ENCODE data around the gene NUP88. TPM values are rescaled to one million over a fixed set of nuclear protein-coding genes. Genes with fewer than 3 reads are reported as not detected.

NUP88 gene
- total RNA-seq, 1 experiment from 2014 or later = 50.5 TPM

GRCh38 chr17:5425826-5426225 lies 6.4 kb upstream of the NUP88 start:
- DNase-seq (ENCODE audit: low read depth, low spot score) (no peak), ATAC-seq (no peak)
- in situ Hi-C loops (cut with HindIII; ENCODE audit: low pct_unique_long_range_greater_than_20kb, low sequenced_read_pairs) = no loop called here
- TF ChIP-seq REST (IDR thresholded peaks at IDR 0.05; ENCODE audit: insufficient read depth in 1 of 2, low read depth in 2 of 2, low read length in 1 of 2) (no peak), POLR2AphosphoS5 (IDR thresholded peaks at IDR 0.05; ENCODE audit: low read depth, low read length) (no peak), SIN3A (IDR thresholded peaks at IDR 0.05; ENCODE audit: borderline replicate concordance, insufficient read depth, low read depth, low read length) (no peak)
- no peaks in the 10 kb centered on the region for H3K9me3 ChIP-seq (ENCODE audit: control insufficient read depth, insufficient read depth, low read depth, low read length)
- no TSS peak for BruUV-seq (replicated peaks)
- peaks cover 21% of the 10 kb centered on the region for H3K36me3 ChIP-seq (ENCODE audit: control insufficient read depth, insufficient read depth, low read length)
- no peaks in the 10 kb centered on the region for H3K27me3 ChIP-seq (ENCODE audit: control insufficient read depth, insufficient read depth, low read length)
- CTCF ChIA-PET = interaction anchor here (0.6 kb wide), 1 partner anchor 228 kb away, joined by 5 read pairs; no protein-coding TSS in a partner anchor
- H3K4me1 ChIP-seq (ENCODE audit: control insufficient read depth, insufficient read depth, low read length) = peaks cover 3% of the 10 kb centered on the region; the same call in 1 of the 2 replicates
- POLR2A ChIA-PET = no interaction called here
- intact Hi-C loops (cut with micrococcal nuclease; ENCODE audit: unreplicated experiment) = no loop called here
- H3K4me3 ChIP-seq (ENCODE audit: low read depth in 2 of 2, low read length in 2 of 2) = no peak overlapping the region
- H3K27ac ChIP-seq (ENCODE audit: low read length) = no peak overlapping the region

- no peak for TF ChIP-seq SIN3A (IDR thresholded peaks at IDR 0.05; ENCODE audit: borderline replicate concordance, insufficient read depth, low read depth, low read length)
- no peak for TF ChIP-seq CTCF (IDR thresholded peaks at IDR 0.05)
- no peak for TF ChIP-seq TCF7L2 (IDR thresholded peaks at IDR 0.05; ENCODE audit: low read depth, low read length)
- no peak for TF ChIP-seq POLR2AphosphoS5 (IDR thresholded peaks at IDR 0.05; ENCODE audit: low read depth, low read length)
- no peak for TF ChIP-seq REST (IDR thresholded peaks at IDR 0.05; ENCODE audit: insufficient read depth in 1 of 2, low read depth in 2 of 2, low read length in 1 of 2)
- Histone ChIP-seq H3K9me3 (ENCODE audit: control insufficient read depth, insufficient read depth, low read depth, low read length) (no peaks in the 10 kb centered on the region), H3K4me3 (ENCODE audit: low read depth in 2 of 2, low read length in 2 of 2) (no peak overlapping the region), H3K36me3 (ENCODE audit: control insufficient read depth, insufficient read depth, low read length) (peaks cover 21% of the 10 kb centered on the region), H3K27ac (ENCODE audit: low read length) (no peak overlapping the region), H3K4me1 (ENCODE audit: control insufficient read depth, insufficient read depth, low read length) (peaks cover 5% of the 10 kb centered on the region; the same call in 1 of the 2 replicates), H3K27me3 (ENCODE audit: control insufficient read depth, insufficient read depth, low read length) (no peaks in the 10 kb centered on the region)
- ChIA-PET POLR2A (interaction anchor here (0.7 kb wide), 1 partner anchor 50 kb away, joined by 4 read pairs; no protein-coding TSS in a partner anchor), CTCF (no interaction called here)
- ATAC-seq (no peak), DNase-seq (ENCODE audit: low read depth, low spot score) (no peak)
- no TSS peak for BruUV-seq (replicated peaks)
- intact Hi-C loops (cut with micrococcal nuclease; ENCODE audit: unreplicated experiment) = no loop called here
- in situ Hi-C loops (cut with HindIII; ENCODE audit: low pct_unique_long_range_greater_than_20kb, low sequenced_read_pairs) = no loop called here
These were observed 5.4 kb upstream of the NUP88 start for GRCh38 chr17:5424909-5425308.

Measured in Panc1 (cell line).